ENCODE results near the gene USH1G. TPM values are rescaled to one million over a fixed set of nuclear protein-coding genes. Genes with fewer than 3 reads are reported as not detected.

USH1G gene
- polyA plus RNA-seq, 1 donor from 2014 or later = not detected

- Histone ChIP-seq H3K9me3 (ENCODE audit: low read length) (no peaks in the 10 kb centered on the region), H3K4me2 (ENCODE audit: low read length) (no peak overlapping the region), H3K27ac (ENCODE audit: low read length) (no peak overlapping the region), H3K36me3 (ENCODE audit: insufficient read depth, low read length) (no peaks in the 10 kb centered on the region), H3F3A (ENCODE audit: insufficient read depth, low read length, poor library complexity, severe bottlenecking) (no peaks in the 10 kb centered on the region), H3K79me2 (replicated peaks; ENCODE audit: insufficient read depth, low read length) (no peaks in the 10 kb centered on the region), H3K4me3 (ENCODE audit: low read length) (no peak overlapping the region), H3K9me2 (ENCODE audit: insufficient read depth, low read length) (no peaks in the 10 kb centered on the region), H3K27me3 (ENCODE audit: insufficient read depth, low read depth, low read length) (no peaks in the 10 kb centered on the region), H4K20me1 (ENCODE audit: insufficient read depth) (no peaks in the 10 kb centered on the region), H3K9ac (ENCODE audit: low read length) (no peak overlapping the region), H2AFZ (ENCODE audit: low read depth, low read length) (no peak overlapping the region)
- no peak for TF ChIP-seq EP300 (conservative IDR thresholded peaks at IDR 0.05; ENCODE audit: poor library complexity, severe bottlenecking)
- no peak for TF ChIP-seq CTCF (IDR thresholded peaks at IDR 0.05; ENCODE audit: poor library complexity, severe bottlenecking)
- TF ChIP-seq EZH2 (IDR thresholded peaks at IDR 0.05; ENCODE audit: borderline replicate concordance, insufficient read depth, low read length, poor library complexity, severe bottlenecking) = no peak
- no peak for TF ChIP-seq MXI1 (conservative IDR thresholded peaks at IDR 0.05; ENCODE audit: poor library complexity, severe bottlenecking)
- TF ChIP-seq TAF1 (IDR thresholded peaks at IDR 0.05; ENCODE audit: low read depth) = no peak
Measured at GRCh38 chr17:74877592-74878548, 45.2 kb downstream of the USH1G start.

GRCh38 chr17:74875977-74876593, 47.0 kb downstream of the USH1G start:
- no peaks in the 10 kb centered on the region for H3K9me3 ChIP-seq (ENCODE audit: low read length)
- H3K36me3 ChIP-seq (ENCODE audit: insufficient read depth, low read length) = no peaks in the 10 kb centered on the region
- H3K4me2 ChIP-seq (ENCODE audit: low read length) = no peak overlapping the region
- no peaks in the 10 kb centered on the region for H3K79me2 ChIP-seq (replicated peaks; ENCODE audit: insufficient read depth, low read length)
- no peak overlapping the region for H3K27ac ChIP-seq (ENCODE audit: low read length)
- H4K20me1 ChIP-seq (ENCODE audit: insufficient read depth) = no peaks in the 10 kb centered on the region
- H3K4me3 ChIP-seq (ENCODE audit: low read length) = no peak overlapping the region
- no peak overlapping the region for H3K9ac ChIP-seq (ENCODE audit: low read length)
- H3K9me2 ChIP-seq (ENCODE audit: insufficient read depth, low read length) = no peaks in the 10 kb centered on the region
- H3K27me3 ChIP-seq (ENCODE audit: insufficient read depth, low read depth, low read length) = no peaks in the 10 kb centered on the region
- no peak overlapping the region for H2AFZ ChIP-seq (ENCODE audit: low read depth, low read length)
- TF ChIP-seq EP300 (conservative IDR thresholded peaks at IDR 0.05; ENCODE audit: poor library complexity, severe bottlenecking) (no peak), RAD21 (conservative IDR thresholded peaks at IDR 0.05) (no peak), REST (IDR thresholded peaks at IDR 0.05; ENCODE audit: borderline replicate concordance) (no peak), SMC3 (conservative IDR thresholded peaks at IDR 0.05; ENCODE audit: poor library complexity) (no peak)
- no peaks in the 10 kb centered on the region for H3F3A ChIP-seq (ENCODE audit: insufficient read depth, low read length, poor library complexity, severe bottlenecking)

All from neural cell (in vitro differentiated cells).